Measurements from ENCODE around the gene PLAGL2. TPM values are rescaled to one million over a fixed set of nuclear protein-coding genes. Genes with fewer than 3 reads are reported as not detected.

Gene PLAGL2
- 2.2 and 2.9 TPM in 2 replicates for total RNA-seq

GRCh38 chr20:32207626-32208498, at the start of gene PLAGL2, which contains the start of gene POFUT1:
TSS of gene PLAGL2 (minus strand) at chr20:32207743. CDS start at chr20:32202178, 5,565 bp downstream.
TSS of gene POFUT1 (plus strand) at chr20:32207880. CDS start at chr20:32207942, 62 bp downstream.

Other genes starting within 250 kb of the PLAGL2 start
- under 0.01 TPM in 1 of 2 replicates, not detected in the other for gene XKR7, start 239.6 kb downstream of the PLAGL2 start, total RNA-seq
- under 0.01 TPM in 1 of 2 replicates, not detected in the other for gene CCM2L, start 197.3 kb downstream of the PLAGL2 start, total RNA-seq
- not detected in 2 replicates for gene HCK, start 155.5 kb downstream of the PLAGL2 start, total RNA-seq
- 25.5 and 35.4 TPM in 2 replicates for gene TM9SF4, start 98.0 kb downstream of the PLAGL2 start, total RNA-seq
- 45.1 and 45.5 TPM in 2 replicates for gene POFUT1, start 137 bp upstream of the PLAGL2 start, total RNA-seq
- 30.3 and 30.7 TPM in 2 replicates for gene KIF3B, start 69.9 kb upstream of the PLAGL2 start, total RNA-seq
- 41.6 and 52.5 TPM in 2 replicates for gene ASXL1, start 150.6 kb upstream of the PLAGL2 start, total RNA-seq